SHP77 treated with DMSO at 0.1 percent for 48 hours (cell line): ENCODE measurements around the gene NDRG2.
"Not testable (repeated sequence)": the region's sequence is repeated elsewhere in the genome, so short reads cannot be mapped to it uniquely, and the experiment has no call there.

ENCODE experiments used
- DNase-seq: peaks from one replicate; lab custom pipeline; 2025; lab: John Stamatoyannopoulos, UW

NDRG2 gene

GRCh38 chr14:21009721-21010120 lies 15.1 kb downstream of the NDRG2 start:
- not testable (repeated sequence) for DNase-seq

DNA sequence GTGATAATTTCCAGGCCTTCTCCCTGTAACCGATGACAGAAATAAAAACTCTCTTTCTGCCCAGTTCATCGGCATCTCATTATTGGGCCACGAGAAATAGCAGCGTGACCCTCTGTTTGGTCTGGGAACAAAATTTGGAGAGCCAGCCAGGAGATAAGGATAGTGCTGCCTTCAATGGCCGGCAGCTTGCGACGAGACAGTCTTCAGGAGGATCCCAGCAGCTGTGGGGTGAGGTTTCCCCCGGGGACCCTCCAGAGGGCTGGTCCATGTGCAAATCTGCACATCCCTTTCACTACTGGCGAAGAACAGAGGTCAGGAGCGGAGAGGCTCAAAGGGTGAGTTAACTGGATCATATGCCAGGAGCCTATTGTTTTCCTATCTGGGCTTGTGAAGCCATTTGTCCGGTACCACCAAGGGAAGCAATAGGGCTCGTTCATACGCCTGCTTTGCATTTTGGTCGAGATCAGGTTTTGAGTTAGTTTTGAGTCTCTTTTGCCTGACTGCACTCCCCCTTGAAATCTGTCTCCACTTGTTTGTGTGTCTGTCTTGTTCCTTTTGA lies 21.0 kb downstream of the NDRG2 start:
- no peak for DNase-seq

DNA sequence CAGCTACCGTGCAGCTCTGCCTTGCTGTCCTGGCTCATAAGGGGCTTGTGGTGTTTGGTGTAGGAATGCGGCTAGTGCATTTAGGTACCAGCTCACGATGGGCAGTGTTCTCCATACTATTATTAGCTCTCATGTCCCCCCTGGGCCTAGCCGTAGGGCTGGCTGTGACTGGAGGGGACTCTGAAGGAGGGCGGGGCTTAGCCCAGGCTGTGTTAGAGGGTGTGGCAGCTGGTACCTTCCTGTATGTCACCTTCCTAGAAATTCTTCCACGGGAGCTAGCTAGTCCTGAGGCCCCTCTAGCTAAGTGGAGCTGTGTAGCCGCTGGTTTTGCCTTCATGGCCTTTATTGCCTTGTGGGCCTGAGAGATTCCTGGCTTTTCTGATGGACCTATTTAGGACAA lies 23.6 kb downstream of the NDRG2 start:
- no peak for DNase-seq

DNA sequence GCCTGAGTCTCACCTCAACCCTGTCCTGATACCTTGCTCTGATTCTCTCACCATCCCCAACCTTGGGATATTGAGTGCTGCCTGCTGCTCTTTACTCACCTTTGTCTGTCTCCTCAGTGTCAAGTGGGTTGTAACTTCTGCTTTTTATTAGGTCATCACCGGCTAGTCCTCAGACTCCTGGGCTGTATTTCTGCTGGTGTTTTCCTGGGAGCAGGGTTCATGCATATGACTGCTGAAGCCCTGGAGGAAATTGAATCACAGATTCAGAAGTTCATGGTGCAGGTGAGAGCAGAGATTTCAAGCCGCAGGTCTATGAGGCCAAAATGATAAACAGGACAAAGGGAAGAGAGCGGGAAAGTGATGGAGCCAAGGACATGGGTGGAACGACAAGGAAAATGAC lies 25.3 kb downstream of the NDRG2 start:
- DNase-seq = no peak

- no peak for DNase-seq
Observed at GRCh38 chr14:20998674-20999366, 26.0 kb downstream of the NDRG2 start, which contains the start of gene SLC39A2. Gene SLC39A2, plus strand, starts transcription at chr14:20999293. Its CDS starts 154 bp downstream, at chr14:20999447.

DNA sequence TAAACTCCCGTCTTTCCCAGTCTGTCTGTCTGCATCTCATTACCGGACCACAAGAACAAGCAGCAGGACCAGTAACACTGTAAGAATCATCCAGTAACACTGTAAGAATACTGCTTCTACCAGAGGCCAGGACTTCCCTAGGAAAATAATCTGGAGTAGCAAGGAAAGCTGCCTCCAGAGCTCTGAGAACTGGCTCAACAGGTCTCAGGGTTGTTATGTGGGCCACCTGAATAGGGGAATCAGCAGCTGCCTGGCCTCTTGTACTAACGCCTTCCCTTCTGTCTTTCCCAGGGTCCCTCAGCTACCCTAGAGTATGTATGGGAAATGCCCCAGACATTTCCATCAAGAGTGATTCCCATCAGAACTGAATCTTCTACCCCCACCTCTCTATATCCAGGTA lies 26.7 kb downstream of the NDRG2 start:
- DNase-seq = no peak

DNA sequence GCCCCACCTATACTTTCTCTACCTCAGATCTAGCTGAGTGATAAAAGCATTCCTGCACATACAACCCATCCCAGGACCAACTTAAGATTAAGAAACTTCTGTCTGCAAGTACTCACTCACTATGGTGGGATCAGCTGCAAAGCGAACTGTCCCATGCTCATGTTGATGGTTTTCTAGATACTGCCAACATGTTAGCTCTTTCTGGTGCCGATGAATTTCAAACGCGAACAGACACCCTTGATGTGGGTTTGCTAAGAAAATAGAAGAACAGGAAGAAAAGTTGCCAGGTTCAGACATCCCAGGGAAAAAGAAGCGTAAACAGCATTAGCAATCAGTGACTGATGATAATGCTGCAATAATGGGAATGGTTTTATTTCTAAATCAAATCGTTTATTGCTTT lies 27.3 kb downstream of the NDRG2 start:
- no peak for DNase-seq

DNA sequence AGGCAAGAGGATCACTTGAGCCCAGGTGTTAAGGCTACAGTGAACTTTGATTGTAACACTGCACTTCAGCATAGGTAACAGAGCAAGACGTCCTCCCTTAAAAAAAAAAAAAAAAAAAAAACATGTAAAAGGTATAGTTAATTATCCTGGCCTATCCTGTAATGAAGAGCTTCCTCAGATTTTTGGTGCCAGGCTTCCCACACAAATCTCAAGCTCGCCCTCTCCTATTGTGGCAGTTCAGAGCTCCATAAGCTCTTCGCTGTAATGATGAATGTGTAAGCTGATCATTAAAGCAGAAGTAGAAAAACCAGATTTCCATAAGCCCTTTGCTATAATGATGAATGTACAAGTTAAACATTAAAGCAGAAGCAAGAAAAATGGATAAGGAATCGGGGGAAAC lies 27.7 kb downstream of the NDRG2 start:
- DNase-seq = no peak

- DNase-seq = no peak
Observed at GRCh38 chr14:20996521-20996920, 28.3 kb downstream of the NDRG2 start.

DNA sequence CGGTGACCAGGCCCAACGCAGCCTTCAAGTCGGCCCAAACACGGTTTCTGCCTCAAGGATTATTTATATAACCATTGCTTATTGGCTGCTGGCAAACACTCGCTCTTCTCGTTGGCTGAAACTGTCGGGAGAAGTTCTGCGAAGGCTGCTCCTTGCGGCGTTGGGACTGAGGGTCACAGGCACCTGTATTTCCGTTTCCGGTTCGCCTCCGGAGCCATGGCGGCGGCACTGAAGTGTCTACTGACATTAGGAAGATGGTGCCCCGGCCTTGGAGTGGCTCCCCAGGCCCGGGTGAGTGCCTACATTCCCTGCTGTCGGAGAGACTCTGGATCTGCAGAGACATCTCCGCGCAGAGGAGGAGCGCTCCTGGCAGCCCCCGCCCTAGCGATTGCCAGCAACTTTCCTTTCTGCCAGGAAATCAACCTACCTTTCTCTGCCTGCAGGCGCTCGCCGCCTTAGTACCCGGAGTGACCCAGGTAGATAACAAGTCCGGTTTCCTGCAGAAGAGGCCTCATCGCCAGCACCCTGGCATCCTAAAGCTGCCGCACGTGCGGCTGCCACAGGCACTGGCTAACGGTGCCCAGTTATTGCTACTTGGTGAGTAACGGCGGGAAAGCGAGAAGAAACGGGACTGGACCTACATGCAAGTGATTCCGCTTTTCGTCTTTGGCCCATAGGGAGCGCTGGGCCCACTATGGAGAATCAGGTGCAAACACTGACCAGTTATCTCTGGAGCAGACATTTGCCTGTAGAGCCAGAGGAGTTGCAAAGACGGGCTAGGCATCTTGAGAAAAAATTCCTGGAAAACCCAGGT lies 34.9 kb downstream of the NDRG2 start, which contains the start of gene METTL17:
Gene METTL17, plus strand, starts transcription at position 194 of the 814 bp plus-strand sequence. Its CDS starts 23 bp downstream, at position 217.
- peak; percentile 98 for DNase-seq

DNA sequence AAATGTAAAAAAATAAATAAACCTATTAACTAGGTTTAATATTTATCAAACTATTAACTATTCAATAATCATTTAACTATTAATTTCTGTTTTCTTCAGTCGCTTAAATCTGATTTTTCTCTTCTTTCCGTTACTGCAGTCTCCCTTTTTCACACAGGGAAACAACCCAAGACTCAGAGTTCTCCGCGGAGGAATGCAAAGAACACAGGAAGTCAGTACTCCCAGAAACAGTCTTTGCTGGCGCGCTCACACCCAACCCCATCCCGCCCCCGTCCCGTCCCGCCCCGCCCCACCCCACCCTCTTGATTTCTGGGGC lies 35.4 kb downstream of the NDRG2 start:
- DNase-seq = no peak

DNA sequence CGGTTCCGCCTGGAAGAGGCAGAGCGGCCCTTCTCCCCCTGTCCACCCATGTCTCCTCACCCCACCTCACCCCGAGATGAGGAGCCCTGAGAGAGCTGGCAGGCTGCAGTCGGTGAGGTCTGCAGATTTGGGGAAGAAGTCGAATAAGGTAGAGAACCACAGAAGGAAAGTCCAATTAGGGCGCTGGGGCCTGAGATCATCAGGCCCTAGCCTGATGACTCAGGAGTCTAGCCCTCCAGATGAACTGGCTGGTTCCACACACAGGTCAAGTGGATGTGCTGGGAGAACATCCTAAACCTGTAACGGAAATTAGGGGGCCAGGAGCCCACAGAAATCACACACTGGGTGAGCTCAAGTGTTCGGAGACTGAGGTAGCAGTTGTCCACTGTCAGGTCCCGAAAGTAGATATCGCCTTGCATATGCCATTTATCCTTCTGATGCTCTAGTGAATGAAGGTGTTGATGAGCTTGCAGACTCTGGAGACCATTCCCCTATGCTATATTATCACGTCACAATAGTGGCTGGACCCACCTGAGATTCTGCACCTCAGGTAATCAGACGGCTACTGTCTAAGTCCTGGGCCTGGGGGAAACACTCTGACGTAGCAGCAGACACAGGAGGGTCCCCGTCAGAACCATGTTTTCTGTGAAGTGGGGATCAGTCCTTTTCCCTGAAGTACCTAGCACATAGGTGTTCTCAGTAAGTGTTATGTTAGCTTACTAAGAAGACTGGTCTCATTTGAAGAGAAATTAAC lies 36.0 kb downstream of the NDRG2 start:
- DNase-seq = no peak

- no peak for DNase-seq
Observed at GRCh38 chr14:20986811-20987210, 38.0 kb downstream of the NDRG2 start.

GRCh38 chr14:20985650-20986049 lies 39.2 kb downstream of the NDRG2 start:
- not testable (repeated sequence) for DNase-seq

DNA sequence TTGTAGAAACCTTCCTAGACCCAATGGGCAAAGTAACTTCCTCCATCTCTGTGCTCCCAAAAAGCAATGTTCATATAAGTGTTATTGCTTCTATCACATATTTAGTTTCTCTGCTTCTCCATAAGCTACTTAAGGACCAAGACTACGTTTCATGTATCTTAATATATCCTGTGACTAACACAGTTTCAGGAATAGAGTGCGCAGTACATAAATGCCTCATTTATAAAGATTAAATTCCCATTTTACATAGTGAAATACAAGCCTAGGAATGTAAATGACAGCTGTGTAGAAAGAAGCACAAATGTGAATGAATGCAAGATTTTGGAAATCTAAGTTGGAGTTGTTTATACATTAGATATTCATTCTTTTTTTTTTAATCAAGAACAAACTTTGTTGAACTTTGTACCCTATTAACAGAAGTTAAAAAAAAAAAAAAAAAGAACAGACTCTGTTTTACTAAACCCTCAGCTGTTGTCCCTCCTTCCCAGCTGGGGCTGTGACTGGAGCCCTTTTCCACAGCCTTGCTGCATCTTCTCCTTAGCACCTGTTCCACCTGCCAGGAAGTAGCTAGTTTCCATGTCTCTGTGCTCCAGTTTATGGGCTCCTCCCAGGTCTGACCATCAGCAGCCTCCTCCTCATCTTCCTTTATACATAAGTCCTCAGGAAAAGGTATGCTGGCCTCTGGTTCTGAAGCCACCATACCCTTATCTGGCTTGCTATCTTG lies 42.1 kb downstream of the NDRG2 start:
- no peak for DNase-seq

DNA sequence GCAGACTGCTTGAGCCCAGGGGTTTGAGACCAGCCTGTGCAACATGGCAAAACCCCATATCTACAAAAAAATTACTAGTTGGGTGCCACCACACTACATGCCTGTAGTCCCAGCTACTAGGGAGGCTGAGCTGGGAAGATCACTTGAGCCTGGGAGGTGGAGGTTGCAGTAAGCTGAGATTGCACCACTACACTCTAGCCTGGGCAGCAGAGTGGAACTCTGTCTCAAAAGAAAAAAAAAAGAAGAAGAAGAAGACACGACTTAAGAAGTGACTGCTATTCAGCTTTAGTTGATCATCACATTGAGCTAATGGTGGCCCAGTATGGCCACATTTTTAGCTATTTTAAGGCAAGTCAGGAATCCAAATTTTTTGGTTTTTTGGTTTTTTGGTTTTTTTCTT lies 44.0 kb downstream of the NDRG2 start:
- no peak for DNase-seq

DNA sequence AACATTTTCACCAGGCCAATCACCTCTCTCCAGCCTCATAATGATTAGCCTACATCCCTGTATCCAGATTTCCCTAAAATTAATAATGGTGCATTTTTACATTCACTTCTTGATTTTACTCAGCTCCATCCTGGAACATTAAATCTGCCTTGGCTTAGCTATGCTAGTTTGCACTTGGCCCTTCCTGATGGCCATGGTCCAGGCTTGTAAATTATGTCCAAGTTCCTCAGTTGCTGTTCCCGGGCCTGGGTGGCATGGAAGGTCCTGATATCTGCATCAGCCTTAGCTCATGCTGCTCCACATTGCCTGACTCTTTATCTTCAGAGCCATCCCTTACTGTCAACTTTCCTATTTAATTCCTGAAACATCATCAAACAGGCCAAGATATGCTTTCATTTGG lies 46.2 kb downstream of the NDRG2 start:
- no peak for DNase-seq

DNA sequence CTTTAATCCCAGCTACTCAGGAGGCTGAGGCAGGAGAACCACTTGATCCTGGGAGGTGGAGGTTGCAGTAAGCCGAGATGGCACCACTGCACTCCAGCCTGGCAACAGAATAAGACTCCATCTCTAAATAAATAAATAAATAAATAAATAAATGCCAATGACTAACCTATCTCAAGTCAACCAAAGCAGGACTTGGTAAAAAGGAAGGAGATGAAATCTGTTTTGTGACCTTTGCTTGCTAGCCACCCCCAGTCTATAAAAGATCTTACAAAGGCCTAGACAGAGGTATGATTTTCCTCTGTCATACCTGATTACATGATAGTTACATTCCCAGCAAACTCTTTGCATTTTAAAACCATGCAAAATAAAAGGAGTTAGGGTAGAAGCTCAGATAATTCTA lies 48.6 kb downstream of the NDRG2 start:
- DNase-seq = no peak

- no peak for DNase-seq
Observed at GRCh38 chr14:20973501-20973900, 51.4 kb downstream of the NDRG2 start.

- no peak for DNase-seq
Observed at GRCh38 chr14:20971705-20972021, 53.2 kb downstream of the NDRG2 start.

GRCh38 chr14:20970983-20971704 lies 53.7 kb downstream of the NDRG2 start:
- DNase-seq = peak; percentile 65
